Measurements from ENCODE around the gene MIS18A.
A peak's percentile ranks its signal among the peaks of the same experiment; 100 is the strongest.
"Not testable (repeated sequence)": the region's sequence is repeated elsewhere in the genome, so short reads cannot be mapped to it uniquely, and the experiment has no call there.

The MIS18A gene, protein sequence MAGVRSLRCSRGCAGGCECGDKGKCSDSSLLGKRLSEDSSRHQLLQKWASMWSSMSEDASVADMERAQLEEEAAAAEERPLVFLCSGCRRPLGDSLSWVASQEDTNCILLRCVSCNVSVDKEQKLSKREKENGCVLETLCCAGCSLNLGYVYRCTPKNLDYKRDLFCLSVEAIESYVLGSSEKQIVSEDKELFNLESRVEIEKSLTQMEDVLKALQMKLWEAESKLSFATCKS

DNA sequence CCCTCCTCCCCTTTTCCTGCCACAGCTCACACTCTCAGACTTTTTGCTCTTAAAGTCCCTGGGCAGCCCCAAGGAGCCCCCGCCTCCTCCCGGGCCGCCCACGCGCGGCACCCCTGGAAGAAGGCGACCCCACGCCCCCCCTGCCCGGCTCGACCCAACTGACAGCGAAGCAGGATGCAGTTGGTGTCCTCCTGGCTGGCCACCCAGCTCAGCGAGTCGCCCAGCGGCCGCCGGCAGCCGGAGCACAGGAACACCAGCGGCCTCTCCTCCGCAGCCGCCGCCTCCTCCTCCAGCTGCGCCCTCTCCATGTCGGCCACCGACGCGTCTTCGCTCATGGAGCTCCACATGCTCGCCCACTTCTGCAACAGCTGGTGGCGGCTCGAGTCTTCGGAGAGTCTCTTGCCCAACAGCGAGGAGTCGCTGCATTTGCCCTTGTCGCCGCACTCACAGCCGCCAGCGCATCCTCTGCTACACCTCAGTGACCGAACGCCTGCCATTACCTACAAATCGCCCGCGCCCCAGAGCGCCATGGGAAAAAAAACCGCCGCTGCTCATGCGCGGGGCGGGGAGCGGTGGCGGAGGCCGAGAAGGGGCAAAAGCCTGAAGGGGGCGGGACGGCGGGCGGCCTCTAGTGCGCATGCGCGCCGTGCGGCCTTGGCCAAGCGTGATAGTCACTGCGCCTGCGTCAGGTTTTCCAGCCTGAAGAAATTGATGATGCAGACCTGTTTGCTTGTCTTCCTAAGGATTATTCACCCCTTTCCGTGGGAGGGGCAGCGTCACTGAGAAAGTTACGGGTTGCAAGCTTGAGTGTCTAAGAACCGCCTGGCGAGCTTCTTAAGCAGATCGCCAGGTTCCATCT lies at the start of gene MIS18A:
Gene MIS18A, minus strand, starts transcription at position 532 of the 859 bp plus-strand sequence. Its CDS starts 35 bp downstream, at position 497.
- DNase-seq: peak; percentile 98 to 99

DNA sequence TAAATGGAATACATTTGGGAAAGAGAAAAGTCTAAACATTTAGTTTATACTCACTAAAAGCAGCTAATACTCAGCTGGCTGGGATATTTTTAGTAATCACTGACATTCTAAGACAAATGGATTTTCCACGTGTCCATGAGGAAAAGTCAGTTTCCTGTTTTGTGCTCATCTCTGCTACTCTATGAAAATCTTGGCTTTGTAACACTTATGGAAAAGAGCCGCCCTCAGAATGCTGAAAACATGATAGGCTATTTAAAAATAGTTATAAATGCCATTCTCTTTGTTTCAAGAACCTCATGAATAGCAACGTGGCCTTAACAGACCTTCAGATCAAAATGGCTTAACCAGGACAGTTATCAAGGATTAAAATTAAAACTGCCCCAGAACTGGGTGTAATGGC lies 49.7 kb upstream of the MIS18A start:
- DNase-seq: no peak

DNA sequence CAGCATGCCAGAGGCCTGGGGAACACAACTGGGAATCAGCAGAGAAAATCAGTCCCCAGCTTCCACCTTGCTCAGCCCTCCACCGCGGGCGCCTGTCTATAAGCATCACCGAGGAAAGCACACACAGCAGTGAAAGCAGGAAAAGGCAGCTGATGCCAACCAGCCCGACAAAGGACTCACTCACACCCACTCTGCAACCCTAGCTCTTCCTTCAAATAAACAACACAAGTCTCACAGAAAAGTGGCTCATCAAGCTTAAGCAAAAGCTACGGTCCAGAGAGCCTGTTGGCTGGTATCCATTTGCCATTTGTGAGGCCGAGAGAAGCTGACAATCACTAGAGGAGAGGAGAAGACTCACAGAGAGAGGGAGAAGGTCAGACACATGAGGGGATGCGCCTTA lies 46.9 kb upstream of the MIS18A start:
- no peak for DNase-seq

DNA sequence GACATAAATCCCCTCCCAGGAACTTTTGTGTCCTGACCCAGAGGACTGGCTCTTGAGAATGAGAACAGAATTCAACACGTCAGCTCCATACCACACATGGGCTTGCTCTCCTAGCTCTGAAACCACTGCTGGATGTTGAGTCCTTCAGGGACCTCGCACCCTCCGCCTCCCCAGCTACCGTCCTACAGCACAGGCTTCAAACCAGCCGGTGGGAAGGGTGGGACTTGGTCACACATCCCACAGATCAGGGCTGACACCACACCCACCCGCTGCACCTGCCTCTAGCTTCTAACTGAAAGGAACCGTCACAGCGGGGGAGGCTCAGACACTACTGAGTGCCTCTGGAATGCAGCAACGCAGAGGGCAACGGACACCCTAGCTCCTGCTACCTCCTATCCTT lies 43.8 kb upstream of the MIS18A start:
- DNase-seq: no peak

DNA sequence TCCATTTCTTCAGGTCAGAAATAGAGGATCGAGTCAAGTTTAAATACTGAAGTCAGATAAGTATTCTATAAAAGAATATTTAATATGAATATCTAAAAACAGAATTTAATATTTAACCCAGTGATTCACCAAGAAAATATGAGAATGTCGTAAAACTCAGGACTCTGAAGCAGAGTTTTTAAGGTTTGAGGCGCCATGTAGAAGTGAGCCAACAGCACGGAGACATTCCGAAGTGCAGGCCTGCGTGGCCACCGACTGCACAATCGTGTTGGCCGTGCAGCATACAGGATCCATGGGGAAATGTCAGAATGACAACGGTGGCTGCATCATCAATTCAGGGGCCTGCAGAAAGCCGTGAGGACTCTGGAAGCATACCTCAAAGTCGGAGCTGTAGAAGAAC lies 43.3 kb upstream of the MIS18A start:
- no peak for DNase-seq

DNA sequence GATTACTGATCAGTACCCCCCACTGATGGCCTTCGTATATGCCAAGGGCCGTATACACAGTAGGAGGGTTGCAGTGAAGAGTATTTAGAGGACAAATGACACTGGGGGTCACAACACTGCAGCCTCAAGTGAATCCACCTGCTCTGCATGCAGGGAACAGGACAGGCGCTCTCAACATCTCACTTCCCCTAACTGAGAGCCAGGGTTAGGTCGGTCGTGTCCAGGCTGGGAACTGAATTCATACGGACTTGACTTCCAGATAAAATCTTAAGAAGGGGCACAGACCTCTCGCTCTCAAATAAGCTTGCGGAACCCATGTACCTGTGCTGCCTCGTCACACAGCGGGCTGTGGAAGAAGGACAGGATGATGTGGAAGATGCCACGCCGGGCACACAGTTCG lies 42.6 kb upstream of the MIS18A start:
- no peak for DNase-seq

DNA sequence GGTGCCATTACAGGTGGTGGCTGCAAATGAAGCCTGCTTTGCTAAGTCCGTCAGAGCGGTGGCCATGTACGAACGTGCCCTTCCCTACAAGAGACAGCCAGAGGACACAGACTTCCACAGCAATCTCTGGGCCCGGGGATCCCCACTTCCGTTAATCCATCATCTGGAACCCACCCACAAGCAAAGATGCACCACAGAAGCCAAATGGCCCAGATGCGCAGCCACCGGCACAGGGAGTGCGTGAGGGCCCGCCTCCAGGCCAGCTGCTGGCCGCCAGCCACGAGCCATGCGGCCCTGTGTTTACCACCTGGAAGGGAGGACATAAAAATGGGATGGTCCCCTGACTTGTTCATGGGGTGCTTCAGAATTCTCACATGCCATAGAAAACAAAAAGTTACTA lies 41.9 kb upstream of the MIS18A start:
- DNase-seq: no peak

DNA sequence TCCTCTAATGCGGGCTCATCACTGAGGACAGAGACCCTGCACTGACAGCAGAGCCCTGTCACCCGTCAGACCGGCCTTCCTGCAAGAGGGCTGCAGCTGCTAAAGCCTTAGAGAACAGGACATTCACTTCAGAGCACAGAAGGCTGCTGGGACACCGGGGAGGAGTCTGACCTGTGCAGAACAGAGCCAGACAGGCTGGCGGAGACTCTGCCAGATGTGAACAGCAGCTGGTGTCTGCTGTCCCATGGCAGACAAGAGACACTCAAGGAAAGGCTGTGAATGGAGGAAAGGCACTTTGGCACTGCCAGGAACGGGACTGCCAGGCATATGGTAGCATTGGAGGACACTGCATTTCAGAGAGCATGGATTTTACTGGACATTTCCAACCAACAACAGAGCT lies 41.2 kb upstream of the MIS18A start:
- no peak for DNase-seq

DNA sequence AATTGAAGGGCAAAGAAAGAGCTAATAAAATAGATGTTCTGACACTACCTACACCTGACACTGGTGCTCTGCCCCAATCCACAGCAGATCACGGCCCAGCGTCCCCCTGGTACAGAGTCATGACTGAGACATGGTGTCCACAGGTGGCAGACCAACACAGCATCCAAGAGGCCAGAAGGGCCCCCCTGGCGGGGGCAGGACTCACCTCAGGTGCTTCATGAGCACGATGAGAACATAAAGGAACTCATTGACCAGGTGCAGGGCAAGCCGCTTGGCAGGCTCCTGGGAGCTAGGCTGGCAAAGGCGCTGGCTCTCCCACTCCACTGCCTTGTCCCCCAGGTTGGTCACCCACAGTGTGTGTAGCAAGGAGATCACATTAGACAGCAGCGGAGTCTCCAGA lies 40.2 kb upstream of the MIS18A start:
- no peak for DNase-seq

DNA sequence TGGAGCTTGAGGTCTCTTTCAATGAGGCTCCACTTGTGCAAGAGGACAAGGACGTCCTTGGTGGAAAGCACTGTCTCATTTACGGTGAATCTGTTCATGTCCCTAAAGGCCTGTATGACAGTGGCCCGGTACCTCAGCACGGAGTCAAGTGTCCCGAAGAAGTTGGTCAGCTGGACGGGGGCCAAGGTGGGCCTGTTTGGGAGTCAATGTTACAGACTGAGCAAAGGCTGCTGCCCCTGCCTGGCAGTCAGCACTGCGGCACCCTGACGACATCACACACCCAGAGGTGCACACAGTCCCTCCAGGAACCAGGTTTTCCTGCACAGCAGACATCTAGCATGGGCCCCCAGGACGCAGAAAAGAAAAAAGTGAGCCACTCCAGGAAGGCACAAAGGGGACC lies 38.9 kb upstream of the MIS18A start:
- no peak for DNase-seq

DNA sequence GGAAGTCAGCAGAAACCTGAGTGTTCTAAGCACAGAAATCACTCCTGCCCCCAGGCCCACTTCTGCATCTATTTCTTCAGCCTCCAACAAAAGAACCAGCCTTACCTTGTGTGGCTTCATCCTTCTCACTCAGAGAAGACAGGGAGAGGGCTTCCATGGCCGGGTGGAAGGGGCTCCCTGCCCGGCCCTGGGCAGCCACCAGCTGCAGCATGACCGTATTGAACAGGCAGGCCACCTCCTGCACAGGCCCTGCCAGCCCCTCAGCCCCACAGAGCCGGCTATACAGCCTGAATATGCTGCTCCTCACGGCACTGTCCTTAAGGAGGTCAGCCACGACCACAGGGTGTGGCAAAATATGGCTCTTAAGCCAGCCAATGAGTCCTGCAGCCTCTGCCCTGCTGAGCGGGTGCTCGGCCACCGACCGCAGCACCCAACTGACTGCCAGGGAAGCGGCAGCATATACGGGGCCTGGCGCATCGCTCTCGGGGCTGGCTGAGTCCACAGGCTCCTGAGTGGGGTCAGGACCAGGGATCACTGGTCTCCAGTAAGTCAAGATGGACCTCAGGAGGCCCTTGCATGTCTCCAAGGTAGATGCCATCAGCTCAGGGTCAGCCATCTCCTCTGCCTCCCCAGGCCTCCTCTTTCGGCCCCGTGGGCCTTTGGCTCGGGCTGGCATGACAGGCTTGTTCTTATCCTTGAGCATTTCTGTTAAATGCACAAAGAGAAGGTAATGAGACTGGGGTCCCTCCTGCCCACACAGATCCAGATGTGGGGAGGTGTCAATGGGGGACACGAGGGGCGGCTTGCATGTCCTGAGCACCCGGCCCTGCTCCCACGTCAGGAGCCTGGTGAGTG lies 37.7 kb upstream of the MIS18A start:
- no peak for DNase-seq

DNA sequence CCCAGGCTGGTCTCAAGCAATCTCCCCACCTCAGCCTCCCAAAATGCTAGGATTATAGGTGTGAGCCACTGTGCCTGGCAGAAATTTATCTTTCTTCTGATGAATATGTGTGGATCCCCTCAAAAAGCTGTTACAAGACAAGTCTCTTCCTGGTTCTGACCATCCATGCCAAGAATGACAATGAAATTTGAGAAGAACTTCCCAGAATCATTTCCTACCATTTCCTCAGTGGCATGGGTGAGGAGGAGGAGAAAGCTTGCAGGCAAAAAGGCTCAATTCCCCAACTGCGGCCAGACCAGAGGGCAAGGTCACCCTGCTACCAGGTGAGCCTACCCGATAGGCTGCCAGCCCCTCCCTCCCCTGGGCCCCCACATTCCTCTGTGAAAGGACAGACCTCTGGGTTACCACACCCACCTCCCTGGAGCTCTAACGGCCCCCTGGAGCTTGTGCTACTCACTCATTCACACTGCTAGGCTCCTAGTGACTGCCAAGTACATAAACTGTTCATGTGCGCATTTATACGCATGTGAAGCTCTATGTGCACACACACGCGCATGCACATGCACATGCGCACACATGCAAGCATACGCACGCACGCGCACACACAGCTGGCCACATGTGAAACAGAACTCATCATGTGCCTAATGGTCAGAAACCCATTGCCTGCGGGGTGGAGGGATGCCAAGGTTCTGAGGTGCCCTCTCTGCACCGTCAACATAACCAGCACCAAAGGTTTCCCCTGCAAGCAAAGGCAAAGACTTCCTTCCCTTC lies 36.8 kb upstream of the MIS18A start:
- DNase-seq: no peak

DNA sequence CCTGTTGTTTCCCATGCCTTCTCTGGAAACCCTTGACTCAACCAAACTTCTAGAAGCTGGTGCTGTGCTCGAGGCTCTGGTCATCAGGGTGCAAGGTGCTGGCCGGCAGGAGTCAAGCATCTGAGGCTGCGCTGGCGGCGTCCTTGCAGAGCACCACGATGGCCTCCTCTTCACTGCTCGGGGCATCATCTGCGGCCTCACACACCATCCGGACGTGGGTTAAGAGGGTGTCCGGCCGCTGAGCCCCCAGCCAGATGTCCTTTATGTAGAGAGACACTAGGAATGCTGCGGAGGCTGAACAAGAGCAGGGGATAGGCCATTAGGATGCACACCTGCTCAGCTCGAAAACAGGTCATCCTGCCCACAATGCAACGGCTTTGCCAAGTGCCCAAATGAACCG lies 36.0 kb upstream of the MIS18A start:
- no peak for DNase-seq

DNA sequence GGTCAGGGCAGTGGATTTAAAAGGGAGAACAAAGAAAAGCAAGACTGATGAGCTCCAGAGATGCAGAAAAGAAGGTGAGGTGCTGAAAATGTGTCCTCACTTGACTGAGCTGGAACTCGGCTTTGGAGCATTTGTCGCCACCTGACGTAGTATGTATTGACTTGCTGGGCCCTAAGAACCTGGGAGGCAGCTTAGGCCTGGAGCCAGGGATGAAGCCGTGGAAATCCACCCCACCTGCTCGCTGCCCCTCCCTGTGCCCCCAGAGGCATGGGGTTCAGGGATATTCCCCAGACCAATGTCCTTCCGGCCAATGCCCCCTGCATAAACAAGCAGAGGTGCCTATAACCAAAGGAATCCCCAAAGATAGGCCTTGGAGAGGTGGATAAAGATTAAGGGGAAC lies 34.1 kb upstream of the MIS18A start:
- no peak for DNase-seq

DNA sequence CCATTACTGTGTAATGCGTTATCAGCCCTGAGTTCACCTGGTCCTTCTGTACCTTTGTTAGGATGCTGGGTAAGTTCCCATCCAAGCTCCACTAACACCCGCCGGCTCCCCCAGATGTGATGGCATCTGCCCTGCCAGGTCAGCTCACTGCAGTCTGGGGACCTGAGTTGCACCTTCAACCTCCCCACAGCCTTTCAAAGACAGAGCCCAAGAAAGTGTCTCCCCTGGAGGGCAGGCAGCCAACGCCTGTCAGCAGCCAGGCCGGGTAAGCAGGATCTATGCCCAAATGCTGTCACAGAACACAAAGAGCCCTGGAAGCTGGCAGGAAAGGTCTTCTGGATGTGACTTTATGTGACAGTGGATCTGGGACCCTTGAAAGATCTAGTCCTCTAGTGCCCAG lies 33.5 kb upstream of the MIS18A start:
- DNase-seq: no peak

DNA sequence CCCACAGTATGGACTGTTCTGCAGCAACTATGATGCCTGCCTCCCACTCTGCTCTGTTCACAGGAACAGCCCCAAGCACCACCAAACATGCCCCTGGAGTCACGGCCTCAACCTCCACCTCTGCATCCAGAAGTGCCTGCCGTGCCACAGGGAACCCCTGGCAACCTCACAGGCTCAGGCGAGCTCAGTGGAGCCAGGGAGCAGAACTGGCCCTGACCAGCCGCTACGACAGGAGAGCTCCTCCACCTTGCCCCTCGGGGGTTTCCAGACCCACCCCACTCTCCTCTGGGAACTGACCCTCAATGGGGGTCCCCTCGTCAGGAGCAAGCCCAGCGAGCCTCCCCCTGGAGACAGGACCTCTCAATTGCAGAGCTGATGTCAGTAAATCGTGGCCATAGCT lies 32.8 kb upstream of the MIS18A start:
- DNase-seq: no peak

DNA sequence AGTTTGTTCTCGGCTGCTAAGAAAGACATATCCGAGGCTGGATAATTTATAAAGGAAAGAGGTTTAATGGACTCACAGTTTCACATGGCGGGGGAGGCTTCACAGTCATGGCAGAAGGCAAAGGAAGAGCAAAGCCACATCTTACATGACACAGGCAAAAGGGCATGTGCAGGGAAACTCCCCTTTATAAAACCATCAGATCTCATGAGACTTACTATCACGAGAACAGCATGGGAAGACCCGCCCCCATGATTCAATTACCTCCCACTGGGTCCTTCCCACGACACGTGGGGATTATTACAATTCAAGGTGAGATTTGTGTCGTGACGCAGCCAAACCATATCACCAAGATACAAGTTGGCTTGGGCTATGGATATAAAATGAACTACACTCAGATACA lies 32.1 kb upstream of the MIS18A start:
- not testable (repeated sequence) for DNase-seq

DNA sequence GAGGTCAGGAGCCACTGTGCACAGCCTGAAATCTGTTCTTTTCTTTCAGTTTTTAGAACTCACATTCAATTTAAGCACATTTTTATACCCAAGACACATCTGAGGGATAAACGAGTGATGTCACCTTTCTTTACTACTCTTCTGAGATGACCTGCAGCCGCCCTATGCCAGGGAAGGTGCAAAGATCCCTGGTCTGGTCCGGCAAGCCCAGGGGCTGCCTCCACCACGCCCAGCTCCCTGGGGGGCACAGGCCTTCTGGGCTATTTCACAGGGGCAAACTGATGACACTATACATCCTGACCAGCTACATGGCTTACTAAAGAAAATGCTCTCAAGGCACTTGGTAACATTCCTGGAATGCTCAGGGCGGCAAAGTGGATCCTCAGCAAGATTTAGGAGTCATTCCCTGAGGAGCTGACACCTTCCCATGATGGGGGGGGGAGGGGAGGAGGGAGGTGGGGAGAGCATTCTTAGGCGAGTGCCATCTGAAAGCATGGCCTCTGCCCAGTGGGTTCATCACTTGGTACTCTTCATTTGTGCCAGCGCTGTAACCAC lies 31.1 kb upstream of the MIS18A start:
- DNase-seq: no peak

DNA sequence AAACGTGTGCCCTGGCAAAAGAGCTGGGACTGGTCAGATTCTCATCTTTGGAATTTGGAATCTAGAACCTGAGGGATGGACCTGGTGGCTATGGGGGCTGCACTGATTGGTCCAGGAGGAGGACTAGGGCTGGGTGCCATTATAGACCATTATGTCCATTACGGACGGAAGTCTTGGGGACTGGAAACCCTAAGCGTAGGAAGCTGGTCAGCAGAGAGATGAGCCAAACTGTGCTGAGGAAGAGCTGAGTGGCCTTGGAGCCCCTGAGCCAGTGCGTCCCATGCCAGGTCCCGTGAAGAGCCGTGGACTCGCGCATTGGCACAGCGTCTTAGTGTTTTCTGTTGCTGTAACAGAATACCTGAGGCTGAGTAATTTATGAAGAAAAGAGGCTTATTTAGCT lies 29.8 kb upstream of the MIS18A start:
- DNase-seq: no peak

DNA sequence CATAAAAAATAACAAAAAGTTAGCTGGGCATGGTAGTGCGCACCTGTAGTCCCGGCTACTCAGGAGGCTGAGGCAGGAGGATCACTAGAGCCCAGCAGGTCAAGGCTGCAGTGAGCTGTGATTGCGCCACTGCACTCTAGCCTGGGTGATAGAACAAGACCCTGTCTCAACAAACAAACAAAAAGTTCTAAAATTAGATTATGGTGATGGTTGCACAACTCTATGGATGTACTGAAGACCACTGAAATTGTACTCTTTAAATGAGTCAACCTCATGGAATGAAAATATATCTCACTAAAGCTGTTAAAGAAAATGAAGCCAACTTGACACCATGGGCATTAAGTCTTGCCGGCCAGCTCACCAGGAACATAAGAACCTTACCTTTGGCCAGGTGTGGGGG lies 28.9 kb upstream of the MIS18A start:
- DNase-seq: no peak

DNA sequence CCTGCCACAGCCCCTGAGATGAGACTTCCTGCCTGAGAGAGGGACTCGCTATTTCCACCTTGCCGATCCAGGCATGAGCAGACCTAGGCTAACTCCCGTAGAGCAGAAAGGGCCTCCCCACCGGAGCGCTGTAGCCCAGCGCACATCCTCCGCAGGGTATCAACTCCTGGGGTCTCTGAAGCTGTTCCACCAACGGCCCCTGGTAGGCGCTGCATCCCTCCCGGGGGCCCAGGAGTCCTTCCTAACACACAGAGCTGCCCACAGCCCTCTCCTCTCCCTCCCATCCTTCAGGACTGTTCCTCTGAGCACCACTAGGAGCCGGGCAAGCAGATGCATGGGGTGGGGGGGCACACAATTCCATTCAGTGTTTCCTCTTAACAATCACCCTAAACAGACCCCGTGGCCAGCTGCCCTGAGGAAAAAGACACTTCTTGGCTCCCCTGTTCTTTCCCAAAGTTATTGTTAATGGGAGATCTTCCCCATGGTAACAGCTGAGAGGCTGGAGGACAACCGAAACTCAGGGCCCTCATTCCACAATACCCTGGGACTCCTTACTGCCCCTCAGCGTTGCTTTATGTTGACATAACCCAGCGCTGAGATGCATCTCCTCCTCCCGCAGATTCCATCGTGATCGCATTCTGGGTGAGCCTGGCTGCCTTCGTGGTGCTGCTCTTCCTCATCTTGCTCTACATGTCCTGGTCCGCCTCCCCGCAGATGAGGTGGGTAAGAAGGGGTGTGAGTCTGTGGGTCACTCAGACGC lies 27.4 kb upstream of the MIS18A start:
- no peak for DNase-seq

DNA sequence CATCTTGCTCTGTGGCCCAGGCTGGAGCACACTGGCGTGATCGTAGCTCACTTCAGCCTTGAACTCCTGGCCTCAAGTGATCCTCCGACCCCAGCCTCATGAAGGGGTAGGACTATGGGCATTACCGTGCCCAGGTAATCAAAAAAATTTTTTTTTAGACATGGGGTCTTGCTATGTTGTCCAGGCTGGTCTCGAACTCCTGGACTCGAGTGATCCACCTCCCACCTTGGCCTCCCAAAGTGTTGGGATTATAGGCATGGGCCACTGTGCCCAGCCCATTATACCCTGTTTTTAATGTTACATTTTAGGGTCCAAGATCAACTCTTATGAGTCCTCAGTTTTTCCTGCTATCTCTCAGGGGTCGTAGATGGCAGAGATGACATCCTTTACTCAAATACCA lies 26.1 kb upstream of the MIS18A start:
- no peak for DNase-seq

All from activated CD4-positive, alpha-beta T cell treated with anti-CD3 and anti-CD28 coated beads, Interleukin-2, amount 50 U/mL, for 48 hours (primary cell).